PC-9 (cell line): ENCODE data around the gene PLXNC1.

Experiments
- CTCF ChIP-seq: fragments of 200-600 bp; sonication (generic); conservative IDR thresholded peaks from 2 replicates; pipeline ENCODE4 v1.6.1; 2017; ENCODE audit warnings: mixed run types, antibody characterized with exemption, mild to moderate bottlenecking, moderate library complexity
- EZH2 ChIP-seq: fragments of 200-600 bp; sonication (generic); IDR thresholded peaks from 2 replicates; pipeline ENCODE4 v1.8.0; 2017; ENCODE audit warnings: antibody characterized with exemption, low read depth

GRCh38 chr12:94147991-94148738, at the start of gene PLXNC1:
- TF ChIP-seq CTCF, result no peak
- no peak for TF ChIP-seq EZH2
